Omental fat pad (tissue), 4 donors: ENCODE measurements around the gene LASP1. TPM values are rescaled to one million over a fixed set of nuclear protein-coding genes. Genes with fewer than 3 reads are reported as not detected.
"Not testable (repeated sequence)": the region's sequence is repeated elsewhere in the genome, so short reads cannot be mapped to it uniquely, and the experiment has no call there.

Experiments
- ATAC-seq: fragments of 150-250 bp; one replicate; pipeline ENCODE4 v1.9.1; 2016; ENCODE audit warnings: mild to moderate bottlenecking, moderate library complexity; ENCODE audit not compliant: low FRiP score
- DNase-seq: peaks from one replicate; pipeline ENCODE4 v3.0.0-alpha.2; 2019; ENCODE audit warnings: low spot score
- total RNA-seq, 4 donors: library from RNA; depleted of rRNA; stranded (reverse); fragments of >200 nt; gene quantifications; one replicate each; pipeline ENCODE4 v1.1.0, GENCODE V29; 2016
- TF ChIP-seq, protein P1 (sequence below), 3 donors: fragments of 450-650 bp; IDR thresholded peaks; one replicate each; pipeline ENCODE4 v1.5.1; 2016 to 2017; ENCODE audit warnings: antibody characterized with exemption in 3 of 3, mild to moderate bottlenecking in 3 of 3, moderate library complexity in 2 of 3

The LASP1 gene
- total RNA-seq, 4 donors from 2014 or later, result 111 to 174 (median 148) TPM

- DNase-seq, result no peak
- no peak for ATAC-seq
- TF ChIP-seq, protein P1, sequence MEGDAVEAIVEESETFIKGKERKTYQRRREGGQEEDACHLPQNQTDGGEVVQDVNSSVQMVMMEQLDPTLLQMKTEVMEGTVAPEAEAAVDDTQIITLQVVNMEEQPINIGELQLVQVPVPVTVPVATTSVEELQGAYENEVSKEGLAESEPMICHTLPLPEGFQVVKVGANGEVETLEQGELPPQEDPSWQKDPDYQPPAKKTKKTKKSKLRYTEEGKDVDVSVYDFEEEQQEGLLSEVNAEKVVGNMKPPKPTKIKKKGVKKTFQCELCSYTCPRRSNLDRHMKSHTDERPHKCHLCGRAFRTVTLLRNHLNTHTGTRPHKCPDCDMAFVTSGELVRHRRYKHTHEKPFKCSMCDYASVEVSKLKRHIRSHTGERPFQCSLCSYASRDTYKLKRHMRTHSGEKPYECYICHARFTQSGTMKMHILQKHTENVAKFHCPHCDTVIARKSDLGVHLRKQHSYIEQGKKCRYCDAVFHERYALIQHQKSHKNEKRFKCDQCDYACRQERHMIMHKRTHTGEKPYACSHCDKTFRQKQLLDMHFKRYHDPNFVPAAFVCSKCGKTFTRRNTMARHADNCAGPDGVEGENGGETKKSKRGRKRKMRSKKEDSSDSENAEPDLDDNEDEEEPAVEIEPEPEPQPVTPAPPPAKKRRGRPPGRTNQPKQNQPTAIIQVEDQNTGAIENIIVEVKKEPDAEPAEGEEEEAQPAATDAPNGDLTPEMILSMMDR (IDR thresholded peaks at IDR 0.05), result no peak
These were observed 56.6 kb downstream of the LASP1 start for GRCh38 chr17:38926293-38927070.

DNA sequence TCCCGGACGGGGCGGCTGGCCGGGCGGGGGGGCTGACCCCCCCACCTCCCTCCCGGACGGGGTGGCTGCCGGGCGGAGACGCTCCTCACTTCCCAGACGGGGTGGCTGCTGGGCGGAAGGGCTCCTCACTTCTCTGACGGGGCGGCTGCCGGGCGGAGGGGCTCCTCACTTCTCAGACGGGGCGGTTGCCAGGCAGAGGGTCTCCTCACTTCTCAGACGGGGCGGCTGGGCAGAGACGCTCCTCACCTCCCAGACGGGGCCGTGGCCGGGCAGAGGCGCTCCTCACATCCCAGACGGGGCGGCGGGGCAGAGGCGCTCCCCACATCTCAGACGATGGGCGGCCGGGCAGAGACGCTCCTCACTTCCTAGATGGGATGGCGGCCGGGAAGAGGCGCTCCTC, 60.9 kb downstream of the LASP1 start:
- not testable (repeated sequence) for ATAC-seq, DNase-seq

- ATAC-seq, DNase-seq: not testable (repeated sequence)
These were observed 64.1 kb downstream of the LASP1 start for GRCh38 chr17:38933962-38934361.

DNA sequence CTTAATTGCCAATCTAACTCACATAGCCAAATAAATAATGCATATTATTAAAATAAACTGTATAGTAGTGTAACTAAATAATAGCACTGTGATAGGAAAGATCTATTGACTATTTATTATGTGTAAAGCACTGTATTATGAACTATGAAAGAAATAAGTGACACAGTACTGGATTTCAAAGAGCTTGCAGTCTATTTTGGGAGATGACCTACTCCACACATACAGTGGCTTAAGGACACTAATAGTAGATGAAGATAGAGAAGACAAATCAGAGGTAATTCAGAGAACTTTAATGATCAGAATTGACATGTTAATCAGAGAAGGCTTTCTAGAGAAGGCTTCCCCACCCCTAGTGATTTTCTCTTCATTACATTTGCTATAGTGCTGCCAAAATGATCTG, 70.1 kb downstream of the LASP1 start:
- no peak for ATAC-seq
- no peak for DNase-seq

DNA sequence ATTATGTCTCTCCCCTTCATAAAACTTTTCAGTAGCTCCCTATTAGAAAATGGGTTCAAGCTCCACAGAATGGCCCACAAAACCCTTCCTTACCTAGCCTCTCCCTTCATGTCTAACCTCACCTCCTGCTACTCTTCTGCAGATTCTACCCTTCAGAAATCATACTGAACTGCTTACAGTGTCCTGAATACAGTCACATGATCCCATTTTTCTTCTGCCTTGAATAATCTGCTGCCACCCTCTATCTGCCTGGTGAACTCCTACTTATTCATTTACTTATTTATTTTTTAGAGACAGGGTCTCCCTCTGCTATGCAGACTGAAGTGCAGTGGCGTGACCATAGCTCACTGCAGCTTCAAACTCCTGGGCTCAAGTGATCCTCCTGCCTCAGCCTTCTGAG, 70.5 kb downstream of the LASP1 start:
- no peak for DNase-seq
- no peak for ATAC-seq
- TF ChIP-seq, protein P1 (IDR thresholded peaks at IDR 0.05), result no peak

More for the DNA sequence above, 70.1 kb downstream of the LASP1 start:
- TF ChIP-seq, protein P1 (IDR thresholded peaks at IDR 0.05), result no peak

- ATAC-seq (no peak), DNase-seq (no peak)
- TF ChIP-seq, protein P1 (IDR thresholded peaks at IDR 0.05), result no peak
These were observed 73.0 kb downstream of the LASP1 start for GRCh38 chr17:38942696-38943334.

DNA sequence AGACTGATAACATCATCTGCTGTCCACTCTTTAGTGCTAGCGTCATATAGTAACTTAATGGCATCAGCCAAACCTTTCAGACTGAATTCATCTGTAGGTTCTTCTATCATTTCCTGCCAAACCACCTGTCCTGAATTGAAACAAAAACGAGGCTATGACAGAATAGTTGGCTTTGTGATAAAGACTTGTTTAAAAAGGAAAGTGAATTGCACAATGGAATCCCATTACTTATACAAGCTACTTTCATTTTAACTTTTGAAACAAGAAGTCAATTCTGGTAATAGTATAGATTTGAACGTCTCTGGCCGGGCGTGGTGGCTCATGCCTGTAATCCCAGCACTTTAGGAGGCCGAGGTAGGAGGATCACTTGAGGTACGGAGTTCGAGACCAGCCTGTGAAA, 73.7 kb downstream of the LASP1 start:
- DNase-seq (no peak), ATAC-seq (no peak)
- TF ChIP-seq, protein P1 (IDR thresholded peaks at IDR 0.05), result no peak

- DNase-seq (no peak), ATAC-seq (no peak)
- TF ChIP-seq, protein P1 (IDR thresholded peaks at IDR 0.05), result no peak
These were observed 77.3 kb downstream of the LASP1 start for GRCh38 chr17:38947189-38947588.

DNA sequence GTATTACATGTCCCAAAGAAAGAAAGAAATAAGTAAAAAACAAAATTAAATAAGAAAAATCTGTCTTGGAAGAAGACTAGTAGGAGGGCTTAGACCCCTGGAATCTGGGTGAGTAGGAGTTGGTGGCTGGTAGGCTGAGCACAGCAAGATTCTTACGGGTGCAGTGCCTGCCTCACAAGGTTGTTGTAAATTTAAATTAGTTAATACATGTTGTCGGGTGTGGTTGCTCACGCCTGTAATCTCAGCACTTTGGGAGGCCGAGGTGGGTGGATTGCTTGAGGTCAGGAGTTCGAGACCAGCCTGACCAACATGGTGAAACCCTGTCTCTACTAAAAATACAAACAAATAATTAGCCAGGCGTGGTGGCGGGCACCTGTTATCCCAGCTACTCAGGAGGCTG, 83.9 kb downstream of the LASP1 start:
- not testable (repeated sequence) for ATAC-seq, DNase-seq
